Panc1 (cell line): Measurements from ENCODE around the gene AGGF1. TPM values are rescaled to one million over a fixed set of nuclear protein-coding genes. Genes with fewer than 3 reads are reported as not detected.

Experiments used
- ATAC-seq: fragments of 200-7000 bp; cut with Tn5 transposase; 2 replicates; pipeline ENCODE4 v1.9.1; 2020; ENCODE audit warnings: mild to moderate bottlenecking, moderate library complexity
- BruUV-seq: library from RNA; stranded (reverse); fragments of 400-500 nt; replicated peaks from 2 replicates; lab custom pipeline; 2021; lab: Mats Ljungman, UMichigan
- CTCF ChIA-PET: fragments of 300-600 bp; sonication (Branson Sonifier 250); formaldehyde crosslinking; loops from one replicate; lab custom pipeline; 2022; ENCODE audit warnings: antibody characterized with exemption; lab: Charles Lee
- POLR2A ChIA-PET: fragments of 300-600 bp; sonication (Branson Sonifier 250); formaldehyde crosslinking; loops from one replicate; lab custom pipeline; 2022; ENCODE audit warnings: antibody characterized with exemption; lab: Charles Lee
- DNase-seq: peaks from one replicate; pipeline ENCODE4 v3.0.0-alpha.2; 2010; ENCODE audit warnings: low read depth, low spot score
- H3K27ac ChIP-seq: 2 replicates; pipeline ENCODE4 v1.5.1; 2011; ENCODE audit warnings: mild to moderate bottlenecking, low read length, inconsistent platforms
- H3K27me3 ChIP-seq: fragments of 200-500 bp; sonication (Bioruptor generic); 2 replicates; pipeline ENCODE4 v1.6.0; 2014; ENCODE audit warnings: low read length, inconsistent platforms; ENCODE audit not compliant: control insufficient read depth, insufficient read depth
- H3K36me3 ChIP-seq: fragments of 200-500 bp; sonication (Bioruptor generic); 2 replicates; pipeline ENCODE4 v1.5.1; 2014; ENCODE audit warnings: inconsistent platforms, mild to moderate bottlenecking, low read length, moderate library complexity; ENCODE audit not compliant: control insufficient read depth, insufficient read depth
- H3K4me1 ChIP-seq: 2 replicates; pipeline ENCODE4 v1.5.1; 2011; ENCODE audit warnings: inconsistent platforms, mild to moderate bottlenecking, low read length, moderate library complexity; ENCODE audit not compliant: control insufficient read depth, insufficient read depth
- H3K4me3 ChIP-seq, 2 experiments: 2 replicates each; pipeline ENCODE4 v1.5.1; 2011 to 2012; ENCODE audit warnings: low read depth in 2 of 2, low read length in 2 of 2, mild to moderate bottlenecking in 2 of 2, inconsistent platforms in 1 of 2, moderate library complexity in 1 of 2
- H3K9me3 ChIP-seq: fragments of 200-500 bp; sonication (Bioruptor generic); 2 replicates; pipeline ENCODE4 v1.5.1; 2014; ENCODE audit warnings: low read depth, mild to moderate bottlenecking, inconsistent platforms, low read length, moderate library complexity; ENCODE audit not compliant: control insufficient read depth, insufficient read depth
- CTCF ChIP-seq: fragments of 450-650 bp; IDR thresholded peaks from 2 replicates; pipeline ENCODE4 v1.5.1; 2017; ENCODE audit warnings: mild to moderate bottlenecking
- POLR2AphosphoS5 ChIP-seq: IDR thresholded peaks from 2 replicates; pipeline ENCODE4 v1.6.1; 2012; ENCODE audit warnings: mild to moderate bottlenecking, low read depth, low read length, moderate library complexity
- REST ChIP-seq, 2 experiments: IDR thresholded peaks; 2 replicates each; pipeline ENCODE4 v1.6.1; 2011 to 2012; ENCODE audit warnings: low read depth in 2 of 2, control low read depth in 1 of 2, low read length in 1 of 2, mild to moderate bottlenecking in 1 of 2, moderate library complexity in 1 of 2; ENCODE audit not compliant: insufficient read depth in 1 of 2
- SIN3A ChIP-seq: IDR thresholded peaks from 2 replicates; pipeline ENCODE4 v1.6.1; 2012; ENCODE audit warnings: low read depth, mild to moderate bottlenecking, low read length, moderate library complexity, borderline replicate concordance; ENCODE audit not compliant: insufficient read depth
- TCF7L2 ChIP-seq: IDR thresholded peaks from 2 replicates; pipeline ENCODE4 v1.6.1; 2011; ENCODE audit warnings: mild to moderate bottlenecking, low read depth, low read length, inconsistent platforms
- in situ Hi-C: cut with HindIII; loops from 2 replicates; pipeline ENCODE4 v1.10.0; 2016; ENCODE audit warnings: low sequenced_read_pairs, low pct_unique_long_range_greater_than_20kb
- intact Hi-C: fragments of 100-400 bp; cut with micrococcal nuclease; formaldehyde crosslinking; loops from one replicate; pipeline ENCODE4 v1.10.0; 2022; ENCODE audit not compliant: unreplicated experiment
- total RNA-seq: library from RNA; stranded (reverse); gene quantifications from one replicate; pipeline ENCODE4 v1.2.1, GENCODE V29; 2021; ENCODE audit not compliant: unreplicated experiment

The AGGF1 gene
- total RNA-seq, 1 experiment from 2014 or later = 23.1 TPM

- H3K4me3 ChIP-seq = no peak overlapping the region
- intact Hi-C loops (loop anchor here (10.0 kb wide), 1 partner anchor 407 kb away; no protein-coding TSS in a partner anchor), in situ Hi-C loops (no loop called here)
- ChIA-PET CTCF (no interaction called here), POLR2A (no interaction called here)
- DNase-seq (no peak), ATAC-seq (no peak)
- TF ChIP-seq SIN3A (no peak), REST (IDR thresholded peaks at IDR 0.05; ENCODE audit: insufficient read depth in 1 of 2, low read depth in 2 of 2, low read length in 1 of 2) (no peak), CTCF (no peak), POLR2AphosphoS5 (no peak), TCF7L2 (no peak)
- no peaks in the 10 kb centered on the region for H3K9me3 ChIP-seq
- H3K27ac ChIP-seq = no peak overlapping the region
- no peaks in the 10 kb centered on the region for H3K4me1 ChIP-seq
- H3K27me3 ChIP-seq = no peaks in the 10 kb centered on the region
- no peaks in the 10 kb centered on the region for H3K36me3 ChIP-seq
- BruUV-seq = no TSS peak
Observed at GRCh38 chr5:77011498-77011897, 18.7 kb upstream of the AGGF1 start.

GRCh38 chr5:77012601-77013000 lies 17.6 kb upstream of the AGGF1 start:
- no peak overlapping the region for H3K4me3 ChIP-seq
- no peak for ATAC-seq
- TF ChIP-seq POLR2AphosphoS5 = no peak
- TF ChIP-seq REST (IDR thresholded peaks at IDR 0.05; ENCODE audit: insufficient read depth in 1 of 2, low read depth in 2 of 2, low read length in 1 of 2) = no peak
- TF ChIP-seq SIN3A = no peak
- no peak for TF ChIP-seq TCF7L2
- no peak for TF ChIP-seq CTCF
- in situ Hi-C loops (no loop called here), intact Hi-C loops (loop anchor here (10.0 kb wide), 1 partner anchor 408 kb away; no protein-coding TSS in a partner anchor)
- H3K9me3 ChIP-seq = no peaks in the 10 kb centered on the region
- H3K27ac ChIP-seq = no peak overlapping the region
- ChIA-PET POLR2A (no interaction called here), CTCF (interaction anchor here (0.6 kb wide), 1 partner anchor 137 kb away, joined by 5 read pairs; no protein-coding TSS in a partner anchor)
- no peaks in the 10 kb centered on the region for H3K36me3 ChIP-seq
- DNase-seq = no peak
- H3K27me3 ChIP-seq = 0 out of 2 replicates have a peak, but pooled peaks cover 2% of the 10 kb centered on the region
- BruUV-seq = no TSS peak
- H3K4me1 ChIP-seq = no peaks in the 10 kb centered on the region
